Measurements from ENCODE around the gene LPP.

Gene LPP

GRCh38 chr3:188278717-188279324, 124.9 kb downstream of the LPP start:
- no peak for DNase-seq

- no peak for DNase-seq
These were observed 125.8 kb downstream of the LPP start for GRCh38 chr3:188279502-188280335.

GRCh38 chr3:188280627-188281026, 126.7 kb downstream of the LPP start:
- no peak for DNase-seq

- no peak for DNase-seq
These were observed 128.9 kb downstream of the LPP start for GRCh38 chr3:188282871-188283270.

GRCh38 chr3:188283347-188283746, 129.4 kb downstream of the LPP start:
- DNase-seq, result peak in 1 of 4 experiments; percentile 50

- no peak for DNase-seq
These were observed 130.7 kb downstream of the LPP start for GRCh38 chr3:188284455-188285212.

GRCh38 chr3:188286087-188286513, 132.1 kb downstream of the LPP start:
- peak; percentile 56 to 88 (median 75) for DNase-seq

GRCh38 chr3:188287339-188287738, 133.4 kb downstream of the LPP start:
- no peak for DNase-seq

- no peak for DNase-seq
These were observed 134.0 kb downstream of the LPP start for GRCh38 chr3:188287762-188288505.

- DNase-seq, result no peak
These were observed 138.3 kb downstream of the LPP start for GRCh38 chr3:188292251-188292650.

- no peak for DNase-seq
These were observed 138.9 kb downstream of the LPP start for GRCh38 chr3:188292827-188293226.

GRCh38 chr3:188294113-188294512, 140.2 kb downstream of the LPP start:
- DNase-seq, result no peak

GRCh38 chr3:188294823-188295487, 141.0 kb downstream of the LPP start:
- peak in 3 of 4 experiments; percentile 28 to 48 (median 47) for DNase-seq

- no peak for DNase-seq
These were observed 141.9 kb downstream of the LPP start for GRCh38 chr3:188295876-188296275.

- DNase-seq, result peak; percentile 87 to 97 (median 92)
These were observed 143.0 kb downstream of the LPP start for GRCh38 chr3:188296761-188297612.

GRCh38 chr3:188298585-188298984, 144.6 kb downstream of the LPP start:
- peak in 2 of 4 experiments; percentile 31 to 50 for DNase-seq

- no peak for DNase-seq
These were observed 145.1 kb downstream of the LPP start for GRCh38 chr3:188299068-188299467.

- DNase-seq, result no peak
These were observed 145.8 kb downstream of the LPP start for GRCh38 chr3:188299708-188300107.

- no peak for DNase-seq
These were observed 147.2 kb downstream of the LPP start for GRCh38 chr3:188301147-188301546.

- DNase-seq, result no peak
These were observed 149.4 kb downstream of the LPP start for GRCh38 chr3:188303286-188303799.

- no peak for DNase-seq
These were observed 149.9 kb downstream of the LPP start for GRCh38 chr3:188303823-188304222.

Measured in suppressor macrophage (primary cell).